C4-2B (cell line): Measurements from ENCODE around the gene RNU6-1.

Experiments
- H3K27ac ChIP-seq: fragments of 450-650 bp; 2 replicates; pipeline ENCODE4 v1.5.1; 2017
- CTCF ChIP-seq: fragments of 450-650 bp; conservative IDR thresholded peaks from 2 replicates; pipeline ENCODE4 v1.5.1; 2017; ENCODE audit warnings: mild to moderate bottlenecking
- ZFX ChIP-seq: fragments of 450-650 bp; IDR thresholded peaks from 2 replicates; pipeline ENCODE4 v1.6.1; 2017

The RNU6-1 gene

DNA sequence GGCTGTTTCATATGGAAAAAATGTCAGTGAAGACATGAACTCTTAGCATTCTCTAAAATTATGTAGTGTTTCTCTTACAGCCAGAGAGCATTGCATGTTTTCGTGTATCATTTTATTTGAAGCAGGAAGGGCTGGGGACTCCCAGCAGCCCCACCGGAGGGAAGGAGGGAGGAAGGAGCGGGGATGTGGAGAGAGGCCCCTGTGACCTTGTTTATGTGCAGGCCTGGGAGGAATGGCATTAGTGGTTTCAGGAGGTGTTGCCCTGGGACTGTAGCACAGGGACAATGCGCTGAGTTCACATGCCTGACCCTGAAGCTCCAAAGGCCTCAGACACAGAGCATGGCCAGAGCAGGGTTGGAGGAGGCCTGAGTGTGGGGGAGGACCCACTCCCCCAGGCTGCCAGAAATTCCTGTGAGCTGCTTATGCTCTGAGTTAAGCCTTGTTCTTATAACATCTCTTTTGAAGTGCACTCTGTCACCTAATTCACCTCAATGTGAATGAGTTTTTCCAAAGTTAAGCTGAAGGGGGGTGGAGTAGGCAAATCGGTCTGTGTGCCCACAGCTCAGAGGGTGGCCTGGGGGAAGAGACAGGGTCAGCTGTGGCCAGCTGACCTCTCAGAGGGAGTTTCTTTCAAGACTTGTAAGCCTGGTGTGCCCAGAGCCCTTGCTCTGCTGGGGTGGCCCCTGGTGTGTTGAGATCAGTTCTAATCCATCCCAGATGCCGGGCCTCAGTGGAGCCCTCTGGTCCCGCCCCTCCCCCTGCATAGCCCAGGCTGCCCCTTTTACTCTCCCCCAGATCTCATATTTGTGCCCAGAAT, 3.9 kb upstream of the RNU6-1 start:
- TF ChIP-seq CTCF = no peak
- TF ChIP-seq ZFX = no peak
- no peak overlapping the region for H3K27ac ChIP-seq

- no peak overlapping the region for H3K27ac ChIP-seq
- no peak for TF ChIP-seq CTCF
- no peak for TF ChIP-seq ZFX
These were observed 3.3 kb upstream of the RNU6-1 start for GRCh38 chr15:67843092-67843501.

DNA sequence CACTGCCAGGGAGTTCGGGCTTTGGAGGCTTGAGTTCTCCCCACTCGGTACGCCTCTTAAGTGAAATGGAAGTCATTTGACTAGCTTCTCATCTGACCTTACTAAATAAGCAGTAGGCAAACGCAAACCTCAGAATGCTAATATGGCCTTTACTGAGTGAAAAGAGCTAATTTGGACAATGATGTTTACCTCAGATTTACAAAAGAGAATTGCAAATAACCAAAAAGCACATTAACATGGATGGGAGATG, 1.6 kb upstream of the RNU6-1 start:
- H3K27ac ChIP-seq = no peak overlapping the region; the same call in 1 of the 2 replicates
- TF ChIP-seq CTCF (no peak), ZFX (no peak)

- H3K27ac ChIP-seq = peak overlapping the region; percentile 92
- TF ChIP-seq ZFX (no peak), CTCF (no peak)
These were observed 1.1 kb upstream of the RNU6-1 start for GRCh38 chr15:67840749-67841512.

GRCh38 chr15:67839499-67839928, 331 bp downstream of the RNU6-1 start:
- TF ChIP-seq CTCF (no peak), ZFX (0 out of 2 replicates have a peak, but pooled peaks have one; percentile 31)
- no peak overlapping the region; the same call in 1 of the 2 replicates for H3K27ac ChIP-seq

DNA sequence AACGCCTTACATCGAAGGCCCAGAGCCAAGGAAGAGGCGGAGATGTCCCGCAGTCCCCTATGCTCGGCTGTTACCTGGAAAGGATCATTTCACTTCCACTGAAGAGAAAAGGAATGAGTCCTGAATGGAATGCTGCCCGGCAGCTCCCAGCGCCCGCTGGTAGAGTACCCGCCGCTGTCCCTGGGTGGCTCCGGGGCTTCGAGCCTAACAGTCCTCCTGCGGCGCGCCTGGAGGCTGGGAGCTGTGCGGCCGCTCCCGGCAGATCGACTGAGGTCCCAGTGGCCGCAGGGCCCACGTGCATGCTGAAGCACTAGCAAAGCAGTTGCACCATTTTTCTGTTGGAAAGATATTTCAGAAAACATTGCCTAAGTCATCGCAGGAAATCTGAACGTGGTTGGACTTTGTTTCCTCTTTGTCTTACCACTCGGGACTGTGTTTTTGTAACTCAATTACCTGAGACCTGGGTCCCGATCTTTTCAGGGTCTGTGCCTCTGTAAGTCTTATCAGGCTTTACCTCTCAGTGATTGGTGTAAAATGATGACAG, 984 bp downstream of the RNU6-1 start:
- peak overlapping the region; percentile 5; the same call in 1 of the 2 replicates for H3K27ac ChIP-seq
- no peak for TF ChIP-seq CTCF
- TF ChIP-seq ZFX = no peak

GRCh38 chr15:67836955-67837354, 2.9 kb downstream of the RNU6-1 start:
- H3K27ac ChIP-seq = no peak overlapping the region
- TF ChIP-seq ZFX (no peak), CTCF (no peak)
